ENCODE results near the gene EFTUD2.

The EFTUD2 gene

DNA sequence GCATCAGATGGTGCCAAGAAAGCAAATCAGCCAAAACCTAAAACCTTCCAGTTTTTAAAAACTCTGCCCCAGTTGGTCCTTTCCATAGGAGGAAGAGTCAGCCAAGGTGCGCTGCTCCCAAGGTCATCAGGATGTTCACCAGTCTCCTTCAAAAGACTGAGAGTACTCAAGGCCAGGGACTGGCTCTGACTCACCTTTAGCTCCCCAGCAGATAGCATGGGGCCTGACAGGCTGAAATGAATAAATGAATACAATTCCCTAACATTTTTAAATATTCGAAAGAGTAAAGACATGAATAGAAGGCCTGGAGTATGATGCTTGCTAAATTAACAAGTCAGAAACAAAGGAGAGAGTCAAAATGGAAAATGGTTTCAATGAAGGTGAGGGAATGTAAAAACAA, 19.2 kb downstream of the EFTUD2 start:
- H3K4me3 ChIP-seq (ENCODE audit: low read depth, low read length), result no peak overlapping the region
- in situ Hi-C loops (cut with HindIII; ENCODE audit: low sequenced_read_pairs), result no loop called here
- TF ChIP-seq, protein P1, sequence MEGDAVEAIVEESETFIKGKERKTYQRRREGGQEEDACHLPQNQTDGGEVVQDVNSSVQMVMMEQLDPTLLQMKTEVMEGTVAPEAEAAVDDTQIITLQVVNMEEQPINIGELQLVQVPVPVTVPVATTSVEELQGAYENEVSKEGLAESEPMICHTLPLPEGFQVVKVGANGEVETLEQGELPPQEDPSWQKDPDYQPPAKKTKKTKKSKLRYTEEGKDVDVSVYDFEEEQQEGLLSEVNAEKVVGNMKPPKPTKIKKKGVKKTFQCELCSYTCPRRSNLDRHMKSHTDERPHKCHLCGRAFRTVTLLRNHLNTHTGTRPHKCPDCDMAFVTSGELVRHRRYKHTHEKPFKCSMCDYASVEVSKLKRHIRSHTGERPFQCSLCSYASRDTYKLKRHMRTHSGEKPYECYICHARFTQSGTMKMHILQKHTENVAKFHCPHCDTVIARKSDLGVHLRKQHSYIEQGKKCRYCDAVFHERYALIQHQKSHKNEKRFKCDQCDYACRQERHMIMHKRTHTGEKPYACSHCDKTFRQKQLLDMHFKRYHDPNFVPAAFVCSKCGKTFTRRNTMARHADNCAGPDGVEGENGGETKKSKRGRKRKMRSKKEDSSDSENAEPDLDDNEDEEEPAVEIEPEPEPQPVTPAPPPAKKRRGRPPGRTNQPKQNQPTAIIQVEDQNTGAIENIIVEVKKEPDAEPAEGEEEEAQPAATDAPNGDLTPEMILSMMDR (IDR thresholded peaks at IDR 0.05; ENCODE audit: low read depth, low read length), result no peak
- DNase-seq (ENCODE audit: low read depth, low spot score), result no peak

DNA sequence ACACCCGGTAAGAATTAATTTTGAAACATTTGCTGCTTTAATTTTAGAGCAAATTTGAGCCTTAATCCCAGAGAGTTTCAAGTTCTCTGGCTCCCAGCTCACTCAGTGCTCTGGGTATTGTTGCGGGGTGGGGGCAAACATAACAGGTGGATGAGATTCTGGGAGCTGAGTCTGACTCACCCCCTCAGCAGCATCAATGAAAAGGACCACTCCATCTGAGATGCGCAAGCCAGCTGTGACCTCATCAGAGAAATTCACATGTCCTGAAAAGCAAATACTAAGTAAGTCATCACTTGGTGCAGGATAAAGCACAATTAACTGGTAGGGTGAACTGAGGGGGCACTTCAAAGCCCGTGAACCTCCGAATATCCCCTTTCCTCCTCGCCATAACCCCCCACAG, 19.9 kb downstream of the EFTUD2 start:
- in situ Hi-C loops (cut with HindIII; ENCODE audit: low sequenced_read_pairs), result no loop called here
- TF ChIP-seq, protein P1 (IDR thresholded peaks at IDR 0.05; ENCODE audit: low read depth, low read length), result no peak
- DNase-seq (ENCODE audit: low read depth, low spot score), result no peak

DNA sequence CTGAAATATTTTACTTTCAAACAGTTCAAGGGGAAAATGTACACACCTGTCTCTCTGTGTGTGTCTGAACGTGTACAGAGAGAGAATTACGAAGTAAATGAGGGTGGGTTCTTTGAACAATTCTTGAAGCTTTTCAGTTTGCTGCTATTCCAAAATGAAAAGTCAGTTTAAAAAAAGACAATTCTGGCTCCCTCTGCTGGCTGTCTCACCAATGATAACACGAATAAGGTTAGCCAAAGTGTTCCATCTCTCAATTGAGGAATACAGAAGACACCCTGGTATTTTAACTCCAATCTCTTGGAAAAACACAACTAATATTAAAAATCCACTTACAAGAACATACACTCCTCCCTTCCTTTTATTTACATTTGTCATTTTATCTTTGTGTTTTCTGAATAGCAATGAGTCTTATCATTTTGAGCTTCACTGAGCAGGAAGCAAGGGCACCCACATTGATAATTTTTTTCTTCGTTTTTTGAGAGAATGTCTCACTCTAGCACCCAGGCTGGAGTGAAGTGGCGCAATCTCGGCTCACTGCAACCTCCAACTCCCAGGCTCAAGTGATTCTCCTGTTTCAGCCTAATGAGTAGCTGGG, 20.5 kb downstream of the EFTUD2 start:
- in situ Hi-C loops (cut with HindIII; ENCODE audit: low sequenced_read_pairs), result no loop called here
- peak; percentile 34 for DNase-seq (ENCODE audit: low read depth, low spot score)

More for the DNA sequence above, 19.9 kb downstream of the EFTUD2 start:
- no peak overlapping the region for H3K4me3 ChIP-seq (ENCODE audit: low read depth, low read length)

DNA sequence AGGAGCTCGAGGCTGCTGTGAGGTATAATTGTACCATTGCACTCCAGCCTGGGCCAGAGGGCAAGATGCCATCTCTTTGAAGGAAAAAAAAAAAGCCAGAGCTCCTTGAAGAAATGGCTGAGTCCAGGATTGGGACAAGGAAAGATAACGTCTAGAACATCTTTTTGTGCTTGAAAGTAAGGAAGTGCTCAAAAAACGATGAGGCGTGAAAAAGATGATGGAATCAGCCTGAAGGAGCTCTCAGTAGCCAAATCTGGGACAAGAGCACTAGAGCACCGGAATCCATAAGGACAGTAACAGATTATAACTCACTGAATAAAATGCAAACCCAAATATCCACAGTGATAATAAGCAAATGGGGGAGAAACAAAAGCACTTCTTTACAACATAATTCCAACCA, 22.1 kb downstream of the EFTUD2 start:
- TF ChIP-seq, protein P1 (IDR thresholded peaks at IDR 0.05; ENCODE audit: low read depth, low read length), result no peak
- no peak overlapping the region for H3K4me3 ChIP-seq (ENCODE audit: low read depth, low read length)
- in situ Hi-C loops (cut with HindIII; ENCODE audit: low sequenced_read_pairs), result no loop called here
- no peak for DNase-seq (ENCODE audit: low read depth, low spot score)

More for the DNA sequence above, 20.5 kb downstream of the EFTUD2 start:
- TF ChIP-seq, protein P1 (IDR thresholded peaks at IDR 0.05; ENCODE audit: low read depth, low read length), result peak; percentile 60
- H3K4me3 ChIP-seq (ENCODE audit: low read depth, low read length), result no peak overlapping the region

DNA sequence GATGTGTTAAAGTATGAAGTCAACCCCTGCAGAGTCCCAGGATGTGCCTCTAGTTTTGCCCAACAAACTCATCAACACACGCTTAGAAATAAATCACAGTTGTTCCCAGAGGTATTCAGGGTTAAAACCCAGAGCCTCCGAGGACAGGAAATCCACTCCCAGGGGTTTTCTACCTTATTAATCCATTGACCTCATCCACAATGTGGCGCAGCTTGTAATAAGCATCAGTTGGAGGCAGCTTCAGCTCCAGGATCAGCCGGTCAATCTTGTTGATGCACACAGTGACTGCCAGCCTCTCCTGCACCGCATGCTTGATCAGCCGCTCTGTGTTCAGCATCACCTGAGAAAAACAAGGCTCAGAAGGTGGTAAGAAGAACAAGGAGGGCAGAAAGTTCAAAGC, 23.5 kb downstream of the EFTUD2 start:
- in situ Hi-C loops (cut with HindIII; ENCODE audit: low sequenced_read_pairs), result no loop called here
- no peak overlapping the region for H3K4me3 ChIP-seq (ENCODE audit: low read depth, low read length)
- DNase-seq (ENCODE audit: low read depth, low spot score), result no peak
- TF ChIP-seq, protein P1 (IDR thresholded peaks at IDR 0.05; ENCODE audit: low read depth, low read length), result no peak

DNA sequence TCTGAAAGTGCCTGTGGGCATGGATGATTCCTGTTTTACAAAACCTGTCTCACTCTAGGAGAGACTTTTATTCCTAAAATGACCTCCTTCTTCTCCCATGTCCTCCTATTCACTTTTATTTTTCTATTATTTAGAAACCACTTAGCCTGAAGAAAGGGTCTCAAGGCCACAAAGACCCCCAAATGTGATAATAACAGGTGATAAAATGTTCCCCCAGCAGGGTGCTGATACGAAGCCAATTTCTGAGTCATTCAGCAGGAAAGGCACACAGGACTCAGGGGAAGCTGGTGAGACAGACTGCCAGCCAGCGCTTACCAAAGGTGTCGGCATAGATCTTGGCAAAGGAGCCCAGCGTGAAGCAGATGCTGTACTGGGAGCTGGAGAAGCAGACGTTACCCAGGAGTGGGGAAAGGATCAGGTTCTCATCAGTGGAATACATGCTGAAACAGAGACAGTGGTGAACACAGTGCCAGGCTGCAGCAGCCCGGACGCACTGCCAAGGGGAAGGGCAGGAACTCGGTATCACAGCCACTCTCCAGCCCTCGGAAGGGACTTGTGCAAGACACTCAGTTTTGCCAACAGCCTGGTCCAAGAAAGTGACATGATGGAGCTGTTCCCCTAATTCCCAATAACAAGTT, 27.0 kb downstream of the EFTUD2 start:
- DNase-seq (ENCODE audit: low read depth, low spot score), result peak; percentile 18
- no peak overlapping the region for H3K4me3 ChIP-seq (ENCODE audit: low read depth, low read length)
- TF ChIP-seq, protein P1 (IDR thresholded peaks at IDR 0.05; ENCODE audit: low read depth, low read length), result no peak
- in situ Hi-C loops (cut with HindIII; ENCODE audit: low sequenced_read_pairs), result no loop called here
